ENCODE results near the gene HDAC4.

- TF ChIP-seq, protein P1, sequence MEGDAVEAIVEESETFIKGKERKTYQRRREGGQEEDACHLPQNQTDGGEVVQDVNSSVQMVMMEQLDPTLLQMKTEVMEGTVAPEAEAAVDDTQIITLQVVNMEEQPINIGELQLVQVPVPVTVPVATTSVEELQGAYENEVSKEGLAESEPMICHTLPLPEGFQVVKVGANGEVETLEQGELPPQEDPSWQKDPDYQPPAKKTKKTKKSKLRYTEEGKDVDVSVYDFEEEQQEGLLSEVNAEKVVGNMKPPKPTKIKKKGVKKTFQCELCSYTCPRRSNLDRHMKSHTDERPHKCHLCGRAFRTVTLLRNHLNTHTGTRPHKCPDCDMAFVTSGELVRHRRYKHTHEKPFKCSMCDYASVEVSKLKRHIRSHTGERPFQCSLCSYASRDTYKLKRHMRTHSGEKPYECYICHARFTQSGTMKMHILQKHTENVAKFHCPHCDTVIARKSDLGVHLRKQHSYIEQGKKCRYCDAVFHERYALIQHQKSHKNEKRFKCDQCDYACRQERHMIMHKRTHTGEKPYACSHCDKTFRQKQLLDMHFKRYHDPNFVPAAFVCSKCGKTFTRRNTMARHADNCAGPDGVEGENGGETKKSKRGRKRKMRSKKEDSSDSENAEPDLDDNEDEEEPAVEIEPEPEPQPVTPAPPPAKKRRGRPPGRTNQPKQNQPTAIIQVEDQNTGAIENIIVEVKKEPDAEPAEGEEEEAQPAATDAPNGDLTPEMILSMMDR (IDR thresholded peaks at IDR 0.05 in 2 of 3, conservative IDR thresholded peaks at IDR 0.05 in 1 of 3; ENCODE audit: borderline replicate concordance in 1 of 3, insufficient read depth in 1 of 3, low read depth in 2 of 3, low read length in 2 of 3) = no peak
- TF ChIP-seq CBX3 (IDR thresholded peaks at IDR 0.05; ENCODE audit: low read depth) (no peak), EZH2phosphoT487 (IDR thresholded peaks at IDR 0.05; ENCODE audit: borderline replicate concordance) (no peak), POLR2AphosphoS5 (IDR thresholded peaks at IDR 0.05; ENCODE audit: low read depth, low read length) (no peak), EZH2 (IDR thresholded peaks at IDR 0.05) (no peak), POLR2A (IDR thresholded peaks at IDR 0.05; ENCODE audit: borderline replicate concordance, extremely low read depth, insufficient read depth, insufficient read length) (no peak), CEBPB (IDR thresholded peaks at IDR 0.05; ENCODE audit: low read depth) (no peak), TCF7L2 (IDR thresholded peaks at IDR 0.05; ENCODE audit: borderline replicate concordance, extremely low read depth, insufficient read depth, insufficient read length) (no peak), EGR1 (IDR thresholded peaks at IDR 0.05; ENCODE audit: low read depth) (no peak), SIN3A (IDR thresholded peaks at IDR 0.05; ENCODE audit: low read depth) (no peak)
- TF ChIP-seq, protein P2, sequence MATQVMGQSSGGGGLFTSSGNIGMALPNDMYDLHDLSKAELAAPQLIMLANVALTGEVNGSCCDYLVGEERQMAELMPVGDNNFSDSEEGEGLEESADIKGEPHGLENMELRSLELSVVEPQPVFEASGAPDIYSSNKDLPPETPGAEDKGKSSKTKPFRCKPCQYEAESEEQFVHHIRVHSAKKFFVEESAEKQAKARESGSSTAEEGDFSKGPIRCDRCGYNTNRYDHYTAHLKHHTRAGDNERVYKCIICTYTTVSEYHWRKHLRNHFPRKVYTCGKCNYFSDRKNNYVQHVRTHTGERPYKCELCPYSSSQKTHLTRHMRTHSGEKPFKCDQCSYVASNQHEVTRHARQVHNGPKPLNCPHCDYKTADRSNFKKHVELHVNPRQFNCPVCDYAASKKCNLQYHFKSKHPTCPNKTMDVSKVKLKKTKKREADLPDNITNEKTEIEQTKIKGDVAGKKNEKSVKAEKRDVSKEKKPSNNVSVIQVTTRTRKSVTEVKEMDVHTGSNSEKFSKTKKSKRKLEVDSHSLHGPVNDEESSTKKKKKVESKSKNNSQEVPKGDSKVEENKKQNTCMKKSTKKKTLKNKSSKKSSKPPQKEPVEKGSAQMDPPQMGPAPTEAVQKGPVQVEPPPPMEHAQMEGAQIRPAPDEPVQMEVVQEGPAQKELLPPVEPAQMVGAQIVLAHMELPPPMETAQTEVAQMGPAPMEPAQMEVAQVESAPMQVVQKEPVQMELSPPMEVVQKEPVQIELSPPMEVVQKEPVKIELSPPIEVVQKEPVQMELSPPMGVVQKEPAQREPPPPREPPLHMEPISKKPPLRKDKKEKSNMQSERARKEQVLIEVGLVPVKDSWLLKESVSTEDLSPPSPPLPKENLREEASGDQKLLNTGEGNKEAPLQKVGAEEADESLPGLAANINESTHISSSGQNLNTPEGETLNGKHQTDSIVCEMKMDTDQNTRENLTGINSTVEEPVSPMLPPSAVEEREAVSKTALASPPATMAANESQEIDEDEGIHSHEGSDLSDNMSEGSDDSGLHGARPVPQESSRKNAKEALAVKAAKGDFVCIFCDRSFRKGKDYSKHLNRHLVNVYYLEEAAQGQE (IDR thresholded peaks at IDR 0.05; ENCODE audit: low read depth) = no peak
- TF ChIP-seq, protein P3, sequence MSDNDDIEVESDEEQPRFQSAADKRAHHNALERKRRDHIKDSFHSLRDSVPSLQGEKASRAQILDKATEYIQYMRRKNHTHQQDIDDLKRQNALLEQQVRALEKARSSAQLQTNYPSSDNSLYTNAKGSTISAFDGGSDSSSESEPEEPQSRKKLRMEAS (IDR thresholded peaks at IDR 0.05) = no peak
Measured at GRCh38 chr2:239013678-239013976, 387.2 kb downstream of the HDAC4 start.
